HG03558 (cell line): Measurements from ENCODE around the gene STAB2.

Experiments used
- ATAC-seq: cut with Tn5 transposase; IDR thresholded peaks from one replicate; pipeline ENCODE4 v1.9.1; 2021; ENCODE audit warnings: moderate number of reproducible peaks; ENCODE audit not compliant: unreplicated experiment; ENCODE audit errors: extremely low read depth

The STAB2 gene

DNA sequence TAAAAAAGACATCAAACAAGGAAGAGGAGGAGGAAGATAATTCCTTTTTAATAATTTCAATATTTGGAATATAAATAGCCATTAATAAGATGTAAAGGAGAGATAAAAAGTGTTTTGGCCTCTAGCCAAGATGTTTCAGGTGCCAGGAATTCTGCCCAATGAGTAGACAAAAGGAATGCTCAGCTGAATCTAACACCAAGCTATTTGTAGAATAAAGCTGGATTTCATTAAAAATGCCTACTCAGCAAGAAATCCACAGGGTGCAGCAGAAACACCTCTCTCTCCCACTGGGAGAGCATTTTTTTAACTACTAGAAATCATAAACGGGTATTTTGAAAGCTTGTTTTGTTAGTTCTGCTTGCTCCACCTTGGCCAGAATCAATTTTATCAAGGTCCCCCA is 4.1 kb upstream of the STAB2 start:
- ATAC-seq: no peak

DNA sequence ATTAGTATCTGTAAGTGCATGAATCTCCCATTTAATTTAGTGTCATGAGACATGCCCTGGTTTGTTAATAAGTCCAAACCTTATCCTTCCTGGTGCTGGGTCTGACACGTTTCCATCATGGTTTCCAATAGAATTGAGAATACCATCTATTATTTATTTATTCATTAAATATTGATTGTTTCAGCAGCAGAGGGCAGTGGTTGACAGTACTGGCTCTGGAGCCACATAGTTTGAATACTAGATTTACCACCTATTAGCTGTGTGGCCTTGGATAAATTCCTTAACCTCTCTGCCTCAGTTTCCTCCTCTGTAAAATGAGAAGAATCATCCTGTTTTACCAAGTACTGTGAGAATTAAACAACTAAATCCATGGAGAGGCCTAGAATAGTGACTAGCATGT is 941 bp upstream of the STAB2 start:
- no peak for ATAC-seq

DNA sequence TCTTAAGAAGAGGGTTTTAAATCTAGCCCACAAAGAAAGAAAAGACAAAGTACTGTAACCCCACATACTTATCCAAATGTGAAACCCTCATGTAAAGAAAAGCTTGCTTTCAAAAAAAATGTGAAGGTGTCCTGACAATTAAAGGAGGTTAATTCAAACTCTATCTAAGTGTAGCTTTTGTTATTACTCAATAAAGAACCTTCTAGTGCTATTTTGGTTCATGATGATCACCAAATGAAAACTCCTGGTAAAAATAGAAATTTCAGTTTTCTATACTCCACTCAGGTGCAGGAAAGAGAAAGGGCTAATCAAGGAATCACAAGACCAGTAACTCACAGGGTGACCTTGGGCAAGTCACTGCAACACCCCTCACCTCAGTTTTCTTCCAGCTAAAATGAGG is 1.6 kb downstream of the STAB2 start:
- ATAC-seq: no peak

DNA sequence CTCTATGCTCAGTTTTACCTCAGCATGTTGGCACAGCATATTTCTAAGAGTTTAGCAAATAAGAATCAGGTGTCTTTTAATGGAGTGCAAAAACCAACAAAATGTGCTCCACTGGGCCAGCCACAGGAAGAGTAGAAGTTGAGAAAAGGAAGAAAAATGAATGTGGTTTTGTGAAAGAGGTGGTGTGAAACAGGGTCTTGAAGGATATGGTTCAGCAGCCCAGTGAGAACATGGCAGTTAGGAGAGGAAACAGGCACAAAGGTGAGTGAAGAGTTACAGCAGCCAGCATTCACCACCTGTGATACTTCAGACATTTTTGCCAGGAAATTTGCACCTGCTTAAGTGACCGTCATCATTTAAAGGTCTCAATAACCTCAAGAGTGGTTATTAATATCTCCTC is 2.4 kb downstream of the STAB2 start:
- ATAC-seq: no peak

DNA sequence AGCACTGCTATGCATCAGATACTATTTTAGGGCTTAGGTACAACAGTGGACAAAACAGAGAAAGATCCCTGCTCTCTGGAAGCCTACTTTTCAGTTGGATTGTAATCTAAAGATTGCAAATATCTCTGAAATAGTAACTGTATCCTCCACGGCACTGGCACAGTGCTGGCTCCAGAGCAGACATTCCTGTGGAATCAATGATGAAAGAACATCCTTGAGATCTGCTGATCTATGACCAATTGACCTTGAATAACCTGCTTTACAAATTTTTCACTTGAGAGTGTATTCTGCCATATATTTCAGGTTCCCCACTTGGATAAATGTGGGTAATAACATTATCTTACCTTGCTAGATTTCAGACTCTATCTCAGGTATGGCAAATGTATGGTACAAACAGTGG is 3.2 kb downstream of the STAB2 start:
- no peak for ATAC-seq

DNA sequence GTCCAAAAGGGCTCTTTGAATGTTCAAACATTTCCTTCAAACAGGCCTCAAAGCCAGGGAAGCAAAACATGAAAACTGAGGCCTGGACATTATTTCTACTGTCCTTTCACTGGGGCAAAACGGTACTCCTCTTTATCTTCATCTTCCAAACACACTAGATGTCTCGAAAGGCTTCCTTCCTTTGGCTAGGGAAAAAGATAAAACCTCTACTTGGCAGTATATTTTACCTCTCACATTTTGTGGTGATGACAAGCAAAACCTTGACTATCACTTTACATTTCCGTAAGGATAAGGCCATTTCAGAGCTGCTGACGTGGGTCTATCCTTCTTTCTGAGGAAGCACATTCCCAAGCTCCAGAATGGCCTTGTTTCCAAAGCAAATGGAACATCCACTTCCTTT is 9.9 kb downstream of the STAB2 start:
- no peak for ATAC-seq

DNA sequence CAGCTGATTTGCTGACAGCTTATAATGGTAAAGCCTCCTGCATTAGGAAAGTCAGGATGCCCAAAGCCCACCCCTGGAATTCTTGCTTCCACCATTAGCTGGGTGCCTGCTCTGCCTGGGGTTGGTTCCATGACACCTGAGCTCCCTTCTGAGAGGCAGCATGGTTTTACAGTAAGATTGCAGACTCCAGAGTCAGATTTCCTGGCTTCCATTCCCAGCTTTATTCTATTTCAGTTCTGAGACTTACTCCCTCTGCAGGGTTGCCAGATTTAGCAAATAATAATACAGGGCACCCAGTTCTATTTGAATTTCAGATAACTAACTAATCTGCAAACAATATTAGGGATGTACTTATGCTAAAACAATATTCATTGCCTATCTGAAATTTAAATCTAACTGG is 12.2 kb downstream of the STAB2 start:
- ATAC-seq: no peak

DNA sequence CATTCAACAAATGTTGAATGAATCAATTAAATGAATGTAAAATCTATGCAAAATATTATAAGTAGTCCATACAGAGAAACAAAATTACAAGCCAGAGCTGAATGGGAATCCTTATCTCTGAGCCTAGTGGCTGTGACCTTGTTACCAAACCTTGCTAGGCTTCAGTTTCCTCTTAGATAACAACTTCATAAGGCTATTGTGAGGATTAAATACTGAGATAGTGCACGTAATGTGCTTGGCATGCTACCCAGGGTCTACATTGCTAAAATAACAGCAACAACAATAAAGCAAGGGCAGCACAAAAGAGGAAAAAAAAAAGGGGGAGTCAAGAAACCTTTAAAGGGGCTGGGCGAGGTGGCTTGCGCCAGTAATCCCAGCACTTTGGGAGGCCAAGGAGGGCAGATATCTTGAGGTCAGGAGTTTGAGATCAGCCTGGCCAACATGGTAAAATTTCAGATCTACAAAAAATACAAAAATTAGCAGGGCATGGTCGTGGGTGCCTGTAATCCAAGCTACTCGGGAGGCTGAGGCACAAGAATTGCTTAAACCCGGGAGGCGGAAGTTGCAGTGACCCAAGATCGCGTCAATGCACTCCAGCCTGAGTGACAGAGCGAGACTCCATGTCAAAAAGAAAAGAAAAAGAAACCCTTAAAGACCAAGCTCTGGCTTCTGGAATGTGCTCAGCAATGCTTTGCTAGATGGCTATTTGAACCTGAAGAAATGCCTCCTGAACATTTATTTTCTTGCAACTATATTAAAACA is 14.1 kb downstream of the STAB2 start:
- no peak for ATAC-seq

DNA sequence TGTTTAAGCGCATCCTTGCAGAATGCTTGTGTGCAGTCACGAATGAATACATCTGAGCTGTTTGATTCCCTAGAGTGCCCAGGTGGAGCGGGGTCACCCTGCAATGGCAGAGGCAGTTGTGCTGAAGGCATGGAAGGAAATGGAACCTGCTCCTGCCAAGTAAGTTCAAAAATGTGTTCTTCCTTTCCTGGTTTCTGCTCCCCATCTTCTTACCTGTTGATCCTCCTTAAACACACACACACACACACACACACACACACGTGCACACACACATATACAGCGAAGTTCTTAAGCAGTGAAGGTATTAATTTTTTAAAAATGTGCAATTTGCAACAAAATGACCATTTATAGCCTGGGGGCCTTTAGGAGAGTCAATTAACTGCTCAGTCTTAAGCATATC is 33.3 kb downstream of the STAB2 start:
- no peak for ATAC-seq

DNA sequence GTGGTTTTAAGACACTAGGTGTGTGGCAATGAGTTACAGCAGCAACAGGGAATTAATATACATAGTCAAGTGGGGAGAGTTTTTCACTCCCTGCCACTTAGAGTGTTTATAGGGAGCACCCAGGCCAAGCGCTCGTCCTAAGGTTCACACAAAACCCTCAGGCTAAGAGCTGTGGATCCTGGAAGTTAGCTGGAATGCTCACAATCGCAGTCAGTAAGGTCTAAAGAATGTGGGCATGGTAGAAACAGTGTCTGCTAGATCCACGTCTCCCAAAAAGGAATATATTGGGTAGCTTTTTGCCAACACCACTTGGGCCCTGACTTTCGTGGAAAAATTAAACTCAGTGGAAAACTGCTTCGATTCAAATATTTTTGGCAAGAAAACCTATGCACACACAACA is 36.6 kb downstream of the STAB2 start:
- ATAC-seq: no peak

DNA sequence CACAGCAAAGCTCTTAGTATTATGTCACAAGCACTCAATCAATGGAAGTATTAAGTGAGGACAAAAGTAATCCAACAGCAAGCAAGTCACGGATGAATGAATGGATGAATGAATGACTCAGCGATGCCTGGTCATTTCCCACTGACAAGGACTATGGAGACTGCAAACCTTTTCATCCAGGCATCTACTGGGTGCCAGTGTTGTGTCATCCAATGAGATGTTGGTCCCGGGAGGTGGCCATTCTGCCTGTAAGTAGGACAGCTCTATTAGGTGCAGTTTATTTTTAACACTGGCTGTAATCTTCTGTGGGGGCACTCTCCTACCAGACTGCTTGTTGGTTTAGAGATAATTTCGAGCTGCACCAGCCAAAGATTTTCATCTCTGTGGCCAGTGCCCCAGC is 39.4 kb downstream of the STAB2 start:
- no peak for ATAC-seq

DNA sequence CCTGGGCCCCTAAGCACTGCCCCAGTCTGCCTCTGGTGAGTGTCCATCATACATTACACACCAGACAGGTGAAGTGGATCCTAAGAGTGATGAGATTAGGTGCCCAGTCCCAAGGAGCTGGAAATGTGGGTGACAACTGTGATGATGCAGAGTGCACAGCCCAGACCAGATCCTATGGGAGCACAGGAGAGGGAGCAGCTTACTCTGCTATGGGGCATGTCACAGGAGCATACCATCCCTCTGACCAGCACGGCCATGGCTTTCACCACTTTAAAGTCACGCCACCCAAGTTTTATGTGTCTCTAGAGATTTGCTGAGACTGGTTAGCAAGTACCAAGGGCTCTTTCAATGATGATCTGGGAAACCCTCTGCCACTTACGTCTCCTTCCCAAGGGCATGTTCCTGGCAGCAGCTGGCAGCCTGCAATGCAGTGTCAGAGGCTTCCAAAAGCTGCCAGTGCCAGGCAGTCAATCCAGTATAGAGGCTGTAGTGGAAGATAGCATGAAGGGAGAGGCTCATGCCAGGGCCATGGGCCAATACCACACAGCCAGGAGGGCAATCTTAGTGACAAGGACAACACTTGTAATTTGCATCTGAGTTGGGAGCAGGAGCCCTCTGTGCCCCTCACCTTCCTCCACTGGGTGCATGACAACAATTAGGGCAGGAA is 40.2 kb downstream of the STAB2 start:
- no peak for ATAC-seq

DNA sequence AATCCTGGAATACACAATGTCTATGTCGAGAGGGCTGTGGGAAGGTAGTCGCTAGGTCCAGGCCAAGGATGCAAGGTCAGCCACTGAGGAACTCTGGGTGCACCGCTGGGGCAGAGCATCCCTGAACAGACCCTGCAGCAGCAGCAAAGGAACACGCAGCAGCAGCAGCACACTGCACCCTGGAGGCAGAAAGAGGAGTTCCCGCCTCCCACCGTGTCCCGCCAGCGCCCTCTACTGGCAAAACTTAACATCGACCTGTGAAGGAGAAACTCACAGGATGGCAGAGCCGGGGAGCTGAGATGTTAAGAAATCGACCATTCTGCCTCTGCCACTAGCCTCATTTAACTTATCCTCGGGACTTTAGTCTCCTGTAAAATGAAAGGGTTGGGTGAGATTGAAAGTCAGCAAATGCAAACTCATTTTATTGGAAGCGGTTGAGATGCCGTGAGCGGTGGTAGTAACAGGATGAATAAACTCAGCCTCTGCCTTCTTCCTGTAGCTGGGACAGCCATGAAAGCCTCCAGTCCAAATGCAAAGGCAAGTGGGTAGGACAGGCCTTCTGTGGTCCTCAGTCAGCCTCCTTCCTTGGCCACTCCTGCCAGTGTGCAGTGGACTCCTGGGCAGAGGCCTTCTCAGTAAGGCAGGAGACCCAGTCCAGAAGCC is 45.6 kb downstream of the STAB2 start:
- no peak for ATAC-seq

DNA sequence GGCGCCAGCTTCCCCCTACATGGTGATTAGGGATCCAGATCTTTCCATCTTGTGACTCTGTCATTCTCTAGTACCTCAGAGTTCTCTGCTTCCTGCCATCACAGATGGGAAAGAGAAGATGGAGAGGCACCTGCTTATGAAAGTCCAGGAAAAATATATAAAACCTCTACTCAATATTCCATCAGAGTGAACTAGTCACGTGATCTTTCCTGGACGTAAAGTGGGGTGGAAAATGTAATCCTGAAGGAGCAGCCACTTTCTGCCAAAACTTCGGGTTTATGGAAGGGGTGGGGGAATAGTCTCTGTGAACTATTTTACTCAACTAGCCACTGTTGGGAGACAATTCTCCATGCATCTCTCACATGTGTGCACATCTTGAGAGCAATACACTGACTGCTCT is 47.7 kb downstream of the STAB2 start:
- ATAC-seq: no peak

DNA sequence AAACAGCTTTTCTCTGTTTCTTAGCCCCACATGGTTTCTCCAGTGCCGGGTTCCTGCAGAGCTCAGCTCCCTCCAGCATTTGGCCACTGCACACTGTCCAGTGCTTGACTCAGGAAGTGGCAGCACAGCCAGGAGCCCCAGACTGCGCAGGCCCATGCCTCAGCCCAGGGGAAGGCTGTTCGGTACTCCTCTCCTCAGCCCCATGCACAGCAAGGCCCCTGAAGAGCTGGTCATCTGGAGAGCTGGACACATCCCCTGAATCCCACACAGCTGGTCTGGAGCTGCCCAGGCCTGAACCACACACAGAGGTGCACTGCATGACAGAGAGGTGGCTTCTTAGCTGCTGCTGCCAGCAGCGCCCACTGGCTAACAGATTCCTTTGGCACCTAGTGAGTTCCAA is 48.3 kb downstream of the STAB2 start:
- no peak for ATAC-seq

DNA sequence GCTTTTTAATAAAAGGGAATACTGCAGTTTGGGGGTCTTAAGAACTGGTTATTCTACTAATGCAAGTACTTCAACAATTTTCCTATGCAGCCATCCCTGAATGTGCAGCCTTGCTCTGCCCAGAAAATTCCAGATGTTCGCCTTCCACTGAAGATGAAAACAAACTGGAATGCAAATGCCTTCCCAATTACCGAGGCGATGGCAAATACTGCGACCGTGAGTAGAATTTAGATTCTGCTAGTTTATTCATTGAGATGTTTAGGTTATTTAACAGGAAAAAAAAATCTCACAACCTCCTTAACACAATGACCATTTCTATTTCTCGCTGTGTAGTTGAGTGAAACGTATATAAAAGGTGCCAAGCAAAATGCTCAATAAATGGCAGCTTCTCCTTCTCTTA is 49.9 kb downstream of the STAB2 start:
- ATAC-seq: no peak

DNA sequence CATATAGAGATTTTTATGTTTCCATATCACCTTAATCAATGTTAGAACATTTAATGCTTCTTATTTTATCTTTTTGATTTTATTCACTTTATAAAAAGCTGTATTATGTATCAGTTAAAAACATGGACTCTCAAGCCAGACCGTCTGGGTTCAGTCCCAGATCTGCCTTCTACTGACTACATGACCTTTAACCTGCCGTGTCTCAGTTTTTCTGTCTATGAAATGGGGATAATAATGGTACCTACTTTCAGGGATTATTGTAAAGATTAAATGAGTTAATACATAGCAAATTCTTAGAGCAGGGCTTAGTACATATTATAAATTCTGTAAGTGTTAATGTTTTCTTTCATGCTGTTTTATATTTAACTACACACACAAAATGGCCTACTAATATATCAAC is 50.4 kb downstream of the STAB2 start:
- no peak for ATAC-seq

DNA sequence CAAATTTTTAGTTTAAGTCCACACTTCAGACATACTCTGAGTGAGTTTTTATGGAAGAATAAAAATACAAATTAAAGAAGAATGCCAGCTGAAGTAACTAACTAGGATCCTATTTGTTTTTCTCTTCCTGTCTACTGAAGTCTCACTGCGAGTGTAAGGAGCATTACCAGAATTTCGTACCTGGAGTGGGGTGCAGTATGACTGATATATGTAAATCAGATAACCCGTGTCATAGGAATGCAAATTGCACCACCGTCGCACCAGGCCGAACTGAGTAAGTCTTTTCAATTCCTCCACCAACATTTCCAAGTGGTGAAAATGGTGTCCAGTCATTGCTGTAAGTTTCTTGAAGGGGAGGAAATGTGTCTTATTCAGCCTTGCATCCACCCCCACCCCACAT is 52.9 kb downstream of the STAB2 start:
- ATAC-seq: no peak

DNA sequence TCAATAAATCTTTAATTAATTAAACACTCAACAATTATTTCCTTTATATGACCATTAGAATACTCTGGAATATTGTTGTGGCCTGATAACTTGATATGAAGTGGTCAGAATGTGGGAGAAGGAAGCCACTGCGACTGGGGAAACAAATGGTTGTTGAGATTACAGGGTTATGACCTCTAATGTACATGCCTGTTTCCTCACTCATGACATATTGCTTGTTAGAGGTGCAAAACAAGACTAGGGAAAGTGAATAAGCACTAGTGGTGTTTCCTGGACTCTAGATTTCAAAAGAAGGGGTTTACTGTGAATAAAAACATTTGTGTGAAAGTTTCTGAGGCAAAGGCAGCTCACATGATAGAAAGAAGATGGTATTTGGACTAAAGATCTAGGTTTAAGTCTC is 53.3 kb downstream of the STAB2 start:
- ATAC-seq: no peak

DNA sequence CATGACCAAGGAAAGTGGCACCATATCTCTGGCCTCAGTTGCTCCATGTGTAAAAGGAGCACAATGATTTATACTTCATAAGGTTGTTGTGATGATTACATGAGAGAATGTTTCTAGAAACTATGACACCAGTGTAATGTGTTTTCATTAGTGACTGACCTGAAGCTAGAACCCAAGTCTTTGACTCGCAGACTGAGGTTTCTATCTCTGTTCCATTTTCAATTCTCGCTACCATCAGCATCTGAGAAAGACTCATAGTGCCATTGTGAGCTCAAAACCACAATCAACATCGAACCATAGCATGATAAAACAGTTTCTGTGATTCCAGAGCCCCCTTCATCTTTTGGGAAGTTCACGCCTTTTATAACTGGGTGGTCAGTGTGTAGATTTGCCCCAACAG is 53.8 kb downstream of the STAB2 start:
- no peak for ATAC-seq

DNA sequence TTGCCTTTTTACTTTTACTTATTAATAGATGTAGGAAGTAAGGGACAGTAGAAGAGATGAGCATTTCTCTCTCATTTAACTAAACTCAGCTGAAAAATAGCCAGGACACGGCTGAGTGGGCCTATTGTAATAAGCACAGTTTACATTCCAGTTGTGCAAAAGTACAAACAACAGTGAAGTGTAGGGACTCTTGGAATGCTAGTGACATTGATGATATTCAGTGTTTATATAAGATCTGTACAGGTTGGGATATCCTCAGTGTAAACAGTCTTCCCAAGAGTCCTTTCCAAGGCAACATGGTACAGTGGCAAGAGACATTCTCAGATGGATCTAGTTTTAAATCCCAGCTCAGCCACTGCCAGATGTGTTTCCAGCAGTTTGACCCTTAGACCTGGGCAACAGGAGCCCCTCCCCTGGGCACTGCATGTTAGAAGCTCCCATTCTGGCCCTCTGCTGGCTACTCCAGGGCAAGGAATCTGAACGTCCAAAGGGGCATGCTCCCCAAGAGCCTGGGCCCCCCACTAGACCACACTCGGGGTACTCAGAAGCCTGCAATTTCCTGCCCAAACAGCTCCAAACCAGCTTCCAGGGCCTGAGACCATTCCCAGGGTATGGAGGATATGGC is 55.3 kb downstream of the STAB2 start:
- no peak for ATAC-seq
